Liver (tissue), 9 donors: ENCODE measurements around the gene NCS1. TPM values are rescaled to one million over a fixed set of nuclear protein-coding genes. Genes with fewer than 3 reads are reported as not detected.
A peak's percentile ranks its signal among the peaks of the same experiment; 100 is the strongest.

Experiments
- DNase-seq: peaks from one replicate; pipeline ENCODE4 v3.0.0-alpha.2; 2017; ENCODE audit warnings: low spot score
- H3K27ac ChIP-seq, 2 donors: one replicate each; pipeline ENCODE4 v1.7.0; 2013; ENCODE audit warnings: inconsistent platforms in 2 of 2, low read length in 2 of 2, control low read depth in 1 of 2, low read depth in 1 of 2, mild to moderate bottlenecking in 1 of 2
- H3K27me3 ChIP-seq, 4 donors: one replicate each; pipeline versions ENCODE4 v1.6.1 to v1.7.0; 2013; ENCODE audit warnings: low read length in 3 of 4, inconsistent platforms in 1 of 4, mild to moderate bottlenecking in 1 of 4, moderate library complexity in 1 of 4; ENCODE audit not compliant: control insufficient read depth in 4 of 4, insufficient read depth in 4 of 4
- H3K36me3 ChIP-seq, 4 donors: one replicate each; pipeline versions ENCODE4 v1.6.1 to v1.7.0; 2013; ENCODE audit warnings: low read length in 3 of 4, mild to moderate bottlenecking in 3 of 4, low read depth in 1 of 4, moderate library complexity in 1 of 4; ENCODE audit not compliant: control insufficient read depth in 4 of 4, insufficient read depth in 3 of 4
- H3K4me1 ChIP-seq, 4 donors: one replicate each; pipeline versions ENCODE4 v1.6.1 to v1.7.0; 2013; ENCODE audit warnings: low read length in 3 of 4, mild to moderate bottlenecking in 3 of 4, moderate library complexity in 1 of 4; ENCODE audit not compliant: control insufficient read depth in 4 of 4, insufficient read depth in 4 of 4
- H3K4me3 ChIP-seq, 3 donors: one replicate each; pipeline versions ENCODE4 v1.6.1 to v1.7.0; 2013; ENCODE audit warnings: low read length in 3 of 3, control low read depth in 1 of 3, low read depth in 1 of 3, mild to moderate bottlenecking in 1 of 3
- H3K9ac ChIP-seq, 2 donors: one replicate each; pipeline ENCODE4 v1.7.0; 2013; ENCODE audit warnings: low read length in 2 of 2, mild to moderate bottlenecking in 2 of 2, moderate library complexity in 2 of 2, control low read depth in 1 of 2, low read depth in 1 of 2
- H3K9me3 ChIP-seq, 4 donors: one replicate each; pipeline versions ENCODE4 v1.6.1 to v1.7.0; 2013; ENCODE audit warnings: low read length in 3 of 4; ENCODE audit not compliant: control insufficient read depth in 4 of 4
- EGR1 ChIP-seq, 2 donors: IDR thresholded peaks; 2 replicates each; pipeline ENCODE4 v1.6.1; 2016 to 2018; ENCODE audit warnings: antibody characterized with exemption in 2 of 2, low read depth in 2 of 2
- FOXA2 ChIP-seq: IDR thresholded peaks from 2 replicates; pipeline ENCODE4 v1.6.1; 2016; ENCODE audit warnings: antibody characterized with exemption
- GABPA ChIP-seq, 2 donors: IDR thresholded peaks in 1 of 2; conservative IDR thresholded peaks in 1 of 2; 2 replicates each; pipeline ENCODE4 v1.6.1; 2016; ENCODE audit warnings: antibody characterized with exemption in 2 of 2, mild to moderate bottlenecking in 1 of 2, moderate library complexity in 1 of 2
- HNF4A ChIP-seq, 2 donors: conservative IDR thresholded peaks; 2 replicates each; pipeline ENCODE4 v1.6.1; 2016; ENCODE audit warnings: antibody characterized with exemption in 2 of 2, mild to moderate bottlenecking in 2 of 2
- HNF4G ChIP-seq: IDR thresholded peaks from 2 replicates; pipeline ENCODE4 v1.6.1; 2016; ENCODE audit warnings: antibody characterized with exemption
- JUND ChIP-seq, 2 donors: IDR thresholded peaks; 2 replicates each; pipeline ENCODE4 v1.6.1; 2016; ENCODE audit warnings: antibody characterized with exemption in 2 of 2
- NR2F2 ChIP-seq: IDR thresholded peaks from 2 replicates; pipeline ENCODE4 v1.6.1; 2016; ENCODE audit warnings: antibody characterized with exemption
- RAD21 ChIP-seq, 2 donors: IDR thresholded peaks; 2 replicates each; pipeline ENCODE4 v1.6.1; 2016; ENCODE audit warnings: antibody characterized with exemption in 2 of 2, mild to moderate bottlenecking in 2 of 2
- RXRA ChIP-seq, 2 donors: IDR thresholded peaks; 2 replicates each; pipeline ENCODE4 v1.6.1; 2017 to 2018; ENCODE audit warnings: antibody characterized with exemption in 2 of 2, mild to moderate bottlenecking in 1 of 2
- SP1 ChIP-seq: IDR thresholded peaks from 2 replicates; pipeline ENCODE4 v1.6.1; 2018; ENCODE audit warnings: antibody characterized with exemption, mild to moderate bottlenecking
- WGBS: extraction: QIAGEN DNeasy Blood & Tissue Kit; methylation state at CpG from one replicate; pipeline ENCODE4 v1.1.7; 2013; 5-methylcytosine and 5-hydroxymethylcytosine counted together
- polyA plus RNA-seq, 2 donors: library from polyadenylated mRNA; stranded (reverse) in 1 of 2; unstranded in 1 of 2; fragments of 200-250 nt in 1 of 2; fragments of >200 nt in 1 of 2; fragmentation: Nextera tagmentation in 1 of 2; extraction: Ambion mirVana in 1 of 2; gene quantifications; one replicate each; pipeline versions ENCODE4 v1.2.1 to v1.2.3, GENCODE V29; 2013 to 2015
- total RNA-seq, 2 donors: library from RNA; depleted of rRNA; stranded (reverse); fragments of >200 nt; gene quantifications; one replicate each; pipeline ENCODE4 v1.2.3, GENCODE V29; 2014
- TF ChIP-seq, protein P1 (sequence below): IDR thresholded peaks from 2 replicates; pipeline ENCODE4 v1.6.1; 2016; ENCODE audit warnings: antibody characterized with exemption
- TF ChIP-seq, protein P2 (sequence below): IDR thresholded peaks from 2 replicates; pipeline ENCODE4 v1.6.1; 2016; ENCODE audit warnings: antibody characterized with exemption
- TF ChIP-seq, protein P3 (sequence below): fragments of 150-350 bp; IDR thresholded peaks from 2 replicates; pipeline ENCODE4 v1.5.1; 2017; ENCODE audit warnings: improper control_type of control experiment, low read depth, low read length; ENCODE audit not compliant: missing input control
- TF ChIP-seq, protein P4 (sequence below): IDR thresholded peaks from 2 replicates; pipeline ENCODE4 v1.6.1; 2016; ENCODE audit warnings: antibody characterized with exemption, mild to moderate bottlenecking
- donor health status: healthy.
- donor health status: healthy.
- donor health status: healthy.
- donor health status: healthy.
- donor health status: healthy.

Gene NCS1
- total and polyA plus RNA-seq, 4 donors = 0.35 to 2.5 (median 1.2) TPM

DNA sequence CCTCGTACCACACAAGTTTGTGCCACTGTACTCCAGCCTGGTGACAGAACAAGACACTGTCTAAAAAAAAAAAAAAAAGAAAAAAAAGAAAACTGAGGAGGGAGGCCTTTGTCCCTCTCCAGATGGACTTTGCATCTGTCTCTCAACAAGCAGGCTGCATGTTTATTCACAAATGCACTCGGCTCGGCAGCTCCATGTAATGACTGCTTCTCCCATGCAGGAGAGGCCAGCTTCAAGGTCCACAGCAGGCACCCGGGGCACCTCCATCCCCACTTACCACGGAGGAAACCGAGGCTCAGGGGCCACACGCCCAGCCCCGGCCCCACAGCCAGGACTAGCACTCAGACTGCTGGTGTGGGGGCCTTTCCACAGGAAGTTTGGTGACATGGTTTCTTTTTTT lies 13.1 kb upstream of the NCS1 start:
- no peaks in the 10 kb centered on the region for H3K36me3 ChIP-seq
- H3K4me1 ChIP-seq = peaks cover 1 to 7% (median 4%) of the 10 kb centered on the region in 4 donors
- peak; percentile 67 for TF ChIP-seq SP1
- TF ChIP-seq RXRA (IDR thresholded peaks at IDR 0.05) = peak in 1 of 2 donors; percentile 40
- TF ChIP-seq HNF4A (conservative IDR thresholded peaks at IDR 0.05) = peak; percentile 88 to 89
- TF ChIP-seq RAD21 (IDR thresholded peaks at IDR 0.05) = peak; percentile 21 to 29
- TF ChIP-seq, protein P1, sequence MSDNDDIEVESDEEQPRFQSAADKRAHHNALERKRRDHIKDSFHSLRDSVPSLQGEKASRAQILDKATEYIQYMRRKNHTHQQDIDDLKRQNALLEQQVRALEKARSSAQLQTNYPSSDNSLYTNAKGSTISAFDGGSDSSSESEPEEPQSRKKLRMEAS = no peak
- TF ChIP-seq, protein P2, sequence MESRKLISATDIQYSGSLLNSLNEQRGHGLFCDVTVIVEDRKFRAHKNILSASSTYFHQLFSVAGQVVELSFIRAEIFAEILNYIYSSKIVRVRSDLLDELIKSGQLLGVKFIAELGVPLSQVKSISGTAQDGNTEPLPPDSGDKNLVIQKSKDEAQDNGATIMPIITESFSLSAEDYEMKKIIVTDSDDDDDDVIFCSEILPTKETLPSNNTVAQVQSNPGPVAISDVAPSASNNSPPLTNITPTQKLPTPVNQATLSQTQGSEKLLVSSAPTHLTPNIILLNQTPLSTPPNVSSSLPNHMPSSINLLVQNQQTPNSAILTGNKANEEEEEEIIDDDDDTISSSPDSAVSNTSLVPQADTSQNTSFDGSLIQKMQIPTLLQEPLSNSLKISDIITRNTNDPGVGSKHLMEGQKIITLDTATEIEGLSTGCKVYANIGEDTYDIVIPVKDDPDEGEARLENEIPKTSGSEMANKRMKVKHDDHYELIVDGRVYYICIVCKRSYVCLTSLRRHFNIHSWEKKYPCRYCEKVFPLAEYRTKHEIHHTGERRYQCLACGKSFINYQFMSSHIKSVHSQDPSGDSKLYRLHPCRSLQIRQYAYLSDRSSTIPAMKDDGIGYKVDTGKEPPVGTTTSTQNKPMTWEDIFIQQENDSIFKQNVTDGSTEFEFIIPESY = no peak
- TF ChIP-seq, protein P3, sequence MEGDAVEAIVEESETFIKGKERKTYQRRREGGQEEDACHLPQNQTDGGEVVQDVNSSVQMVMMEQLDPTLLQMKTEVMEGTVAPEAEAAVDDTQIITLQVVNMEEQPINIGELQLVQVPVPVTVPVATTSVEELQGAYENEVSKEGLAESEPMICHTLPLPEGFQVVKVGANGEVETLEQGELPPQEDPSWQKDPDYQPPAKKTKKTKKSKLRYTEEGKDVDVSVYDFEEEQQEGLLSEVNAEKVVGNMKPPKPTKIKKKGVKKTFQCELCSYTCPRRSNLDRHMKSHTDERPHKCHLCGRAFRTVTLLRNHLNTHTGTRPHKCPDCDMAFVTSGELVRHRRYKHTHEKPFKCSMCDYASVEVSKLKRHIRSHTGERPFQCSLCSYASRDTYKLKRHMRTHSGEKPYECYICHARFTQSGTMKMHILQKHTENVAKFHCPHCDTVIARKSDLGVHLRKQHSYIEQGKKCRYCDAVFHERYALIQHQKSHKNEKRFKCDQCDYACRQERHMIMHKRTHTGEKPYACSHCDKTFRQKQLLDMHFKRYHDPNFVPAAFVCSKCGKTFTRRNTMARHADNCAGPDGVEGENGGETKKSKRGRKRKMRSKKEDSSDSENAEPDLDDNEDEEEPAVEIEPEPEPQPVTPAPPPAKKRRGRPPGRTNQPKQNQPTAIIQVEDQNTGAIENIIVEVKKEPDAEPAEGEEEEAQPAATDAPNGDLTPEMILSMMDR = no peak
- TF ChIP-seq, protein P4, sequence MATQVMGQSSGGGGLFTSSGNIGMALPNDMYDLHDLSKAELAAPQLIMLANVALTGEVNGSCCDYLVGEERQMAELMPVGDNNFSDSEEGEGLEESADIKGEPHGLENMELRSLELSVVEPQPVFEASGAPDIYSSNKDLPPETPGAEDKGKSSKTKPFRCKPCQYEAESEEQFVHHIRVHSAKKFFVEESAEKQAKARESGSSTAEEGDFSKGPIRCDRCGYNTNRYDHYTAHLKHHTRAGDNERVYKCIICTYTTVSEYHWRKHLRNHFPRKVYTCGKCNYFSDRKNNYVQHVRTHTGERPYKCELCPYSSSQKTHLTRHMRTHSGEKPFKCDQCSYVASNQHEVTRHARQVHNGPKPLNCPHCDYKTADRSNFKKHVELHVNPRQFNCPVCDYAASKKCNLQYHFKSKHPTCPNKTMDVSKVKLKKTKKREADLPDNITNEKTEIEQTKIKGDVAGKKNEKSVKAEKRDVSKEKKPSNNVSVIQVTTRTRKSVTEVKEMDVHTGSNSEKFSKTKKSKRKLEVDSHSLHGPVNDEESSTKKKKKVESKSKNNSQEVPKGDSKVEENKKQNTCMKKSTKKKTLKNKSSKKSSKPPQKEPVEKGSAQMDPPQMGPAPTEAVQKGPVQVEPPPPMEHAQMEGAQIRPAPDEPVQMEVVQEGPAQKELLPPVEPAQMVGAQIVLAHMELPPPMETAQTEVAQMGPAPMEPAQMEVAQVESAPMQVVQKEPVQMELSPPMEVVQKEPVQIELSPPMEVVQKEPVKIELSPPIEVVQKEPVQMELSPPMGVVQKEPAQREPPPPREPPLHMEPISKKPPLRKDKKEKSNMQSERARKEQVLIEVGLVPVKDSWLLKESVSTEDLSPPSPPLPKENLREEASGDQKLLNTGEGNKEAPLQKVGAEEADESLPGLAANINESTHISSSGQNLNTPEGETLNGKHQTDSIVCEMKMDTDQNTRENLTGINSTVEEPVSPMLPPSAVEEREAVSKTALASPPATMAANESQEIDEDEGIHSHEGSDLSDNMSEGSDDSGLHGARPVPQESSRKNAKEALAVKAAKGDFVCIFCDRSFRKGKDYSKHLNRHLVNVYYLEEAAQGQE = peak; percentile 38
- TF ChIP-seq EGR1 (IDR thresholded peaks at IDR 0.05; ENCODE audit: low read depth in 2 of 2) = no peak
- TF ChIP-seq JUND (IDR thresholded peaks at IDR 0.05) = no peak
- TF ChIP-seq HNF4G = peak; percentile 71
- peak; percentile 49 for TF ChIP-seq FOXA2
- no peak overlapping the region for H3K27ac ChIP-seq
- H3K9me3 ChIP-seq = no peaks in the 10 kb centered on the region
- H3K27me3 ChIP-seq = no peaks in the 10 kb centered on the region
- no peak overlapping the region for H3K4me3 ChIP-seq
- H3K9ac ChIP-seq = no peak overlapping the region
- DNase-seq = no peak
- WGBS = 33% methylated on average over 8 of the region's 8 CpGs

DNA sequence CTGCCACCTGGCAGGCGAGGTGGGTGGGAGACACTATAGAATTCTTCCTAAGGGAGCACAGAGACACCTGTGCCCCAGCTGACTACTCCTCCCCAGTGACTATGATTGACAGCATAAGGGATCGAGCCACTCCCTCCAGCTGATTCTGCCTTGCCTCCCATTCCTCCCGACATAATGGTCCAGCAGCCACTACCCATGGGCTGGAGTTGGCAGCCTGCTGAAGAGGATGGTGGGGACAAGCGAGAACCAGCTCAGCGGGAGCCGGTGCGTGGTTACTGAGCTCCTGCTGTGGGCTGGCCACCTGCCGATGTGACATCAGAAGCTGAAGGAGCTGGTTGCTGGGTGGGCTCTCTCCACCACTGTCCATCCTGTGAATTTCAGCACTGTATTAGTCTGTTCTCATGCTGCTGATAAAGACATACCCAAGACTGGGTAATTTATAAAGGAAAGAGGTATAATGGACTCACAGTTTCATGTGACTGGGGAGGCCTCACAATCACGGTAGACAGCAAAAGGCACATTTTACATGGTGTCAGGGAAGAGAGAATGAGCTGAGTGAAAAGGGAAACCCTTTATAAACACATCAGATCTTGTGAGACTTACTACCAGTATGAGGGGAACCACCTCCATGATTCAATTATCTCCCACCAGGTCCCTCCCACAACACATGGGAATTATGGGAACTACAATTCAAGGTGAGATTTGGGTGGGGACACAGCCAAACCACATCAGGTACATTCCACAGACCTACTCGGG lies 12.1 kb upstream of the NCS1 start:
- no peak overlapping the region for H3K27ac ChIP-seq
- WGBS = 95% methylated on average over 10 of the region's 10 CpGs
- H3K4me3 ChIP-seq = no peak overlapping the region
- H3K9ac ChIP-seq = no peak overlapping the region
- TF ChIP-seq SP1 = no peak
- TF ChIP-seq EGR1 (IDR thresholded peaks at IDR 0.05; ENCODE audit: low read depth in 2 of 2) = no peak
- no peak for TF ChIP-seq NR2F2
- TF ChIP-seq GABPA (IDR thresholded peaks at IDR 0.05 in 1 of 2, conservative IDR thresholded peaks at IDR 0.05 in 1 of 2) = no peak
- no peak for TF ChIP-seq HNF4A (conservative IDR thresholded peaks at IDR 0.05)
- no peak for TF ChIP-seq RAD21 (IDR thresholded peaks at IDR 0.05)
- H3K36me3 ChIP-seq = no peaks in the 10 kb centered on the region
- no peak for DNase-seq
- peaks cover 1 to 7% (median 4%) of the 10 kb centered on the region in 4 donors for H3K4me1 ChIP-seq
- no peaks in the 10 kb centered on the region for H3K27me3 ChIP-seq
- no peaks in the 10 kb centered on the region for H3K9me3 ChIP-seq
